Ishikawa (cell line): ENCODE results near the gene ROR1.

Source experiments
- CEBPB ChIP-seq: IDR thresholded peaks from 2 replicates; pipeline ENCODE4 v1.6.1; 2012
- CREB1 ChIP-seq: IDR thresholded peaks from 2 replicates; pipeline ENCODE4 v1.6.1; 2012; ENCODE audit warnings: low read depth
- EGR1 ChIP-seq: IDR thresholded peaks from 2 replicates; pipeline ENCODE4 v1.6.1; 2012
- EP300 ChIP-seq: IDR thresholded peaks from 2 replicates; pipeline ENCODE4 v1.6.1; 2012; ENCODE audit warnings: borderline replicate concordance
- FOXM1 ChIP-seq: IDR thresholded peaks from 2 replicates; pipeline ENCODE4 v1.6.1; 2012; ENCODE audit warnings: low read depth, borderline replicate concordance
- NFIC ChIP-seq: IDR thresholded peaks from 2 replicates; pipeline ENCODE4 v1.6.1; 2012
- RAD21 ChIP-seq: IDR thresholded peaks from 2 replicates; pipeline ENCODE4 v1.6.1; 2012; ENCODE audit warnings: low read depth
- TAF1 ChIP-seq: IDR thresholded peaks from 2 replicates; pipeline ENCODE4 v1.6.1; 2012; ENCODE audit warnings: low read depth, mild to moderate bottlenecking
- TCF12 ChIP-seq: IDR thresholded peaks from 2 replicates; pipeline ENCODE4 v1.6.1; 2012; ENCODE audit warnings: low read depth
- TEAD4 ChIP-seq: IDR thresholded peaks from 2 replicates; pipeline ENCODE4 v1.6.1; 2012
- YY1 ChIP-seq: IDR thresholded peaks from 2 replicates; pipeline ENCODE4 v1.6.1; 2012; ENCODE audit warnings: low read depth
- ZBTB7A ChIP-seq: IDR thresholded peaks from 2 replicates; pipeline ENCODE4 v1.6.1; 2012; ENCODE audit warnings: low read depth
- TF ChIP-seq, protein P1 (sequence below): IDR thresholded peaks from 2 replicates; pipeline ENCODE4 v1.6.1; 2012
- TF ChIP-seq, protein P2 (sequence below): IDR thresholded peaks from 2 replicates; pipeline ENCODE4 v1.6.1; 2012; ENCODE audit warnings: low read depth, mild to moderate bottlenecking
- TF ChIP-seq, protein P3 (sequence below): IDR thresholded peaks from 2 replicates; pipeline ENCODE4 v1.6.1; 2012

Gene ROR1

DNA sequence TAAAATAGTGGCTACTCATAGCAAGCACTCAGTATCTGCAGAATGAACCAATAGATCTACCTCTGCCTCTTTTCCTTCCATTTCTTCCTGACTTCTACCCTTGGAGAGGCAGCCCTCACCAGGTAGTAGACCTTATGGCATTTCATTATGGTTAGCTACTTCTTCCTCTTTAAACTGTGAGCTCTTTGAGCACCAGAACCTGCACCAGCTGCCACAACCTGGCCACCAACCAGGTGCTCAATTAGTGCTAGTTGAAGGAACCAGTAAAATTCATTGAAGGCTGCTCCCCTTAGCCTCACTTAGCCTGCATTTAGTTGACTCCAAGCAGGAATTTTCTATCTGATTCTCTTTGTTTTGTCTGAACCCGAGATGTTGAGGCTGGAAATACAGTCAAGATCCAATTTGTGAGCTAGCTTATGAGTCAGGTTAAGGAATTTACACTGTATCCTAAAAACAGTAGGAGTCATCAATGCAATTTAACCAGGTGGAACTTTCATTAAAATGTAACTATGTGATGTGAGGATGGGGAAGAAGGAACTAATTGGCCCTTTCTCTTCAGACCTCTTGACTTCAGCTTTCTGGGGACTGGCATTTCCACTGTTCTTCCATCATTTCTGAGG, 348.1 kb downstream of the ROR1 start:
- TF ChIP-seq TEAD4 = no peak
- no peak for TF ChIP-seq EGR1
- TF ChIP-seq EP300 = no peak
- no peak for TF ChIP-seq NFIC
- TF ChIP-seq CREB1 = no peak
- no peak for TF ChIP-seq FOXM1
- TF ChIP-seq TCF12 = no peak
- TF ChIP-seq TAF1 = no peak

DNA sequence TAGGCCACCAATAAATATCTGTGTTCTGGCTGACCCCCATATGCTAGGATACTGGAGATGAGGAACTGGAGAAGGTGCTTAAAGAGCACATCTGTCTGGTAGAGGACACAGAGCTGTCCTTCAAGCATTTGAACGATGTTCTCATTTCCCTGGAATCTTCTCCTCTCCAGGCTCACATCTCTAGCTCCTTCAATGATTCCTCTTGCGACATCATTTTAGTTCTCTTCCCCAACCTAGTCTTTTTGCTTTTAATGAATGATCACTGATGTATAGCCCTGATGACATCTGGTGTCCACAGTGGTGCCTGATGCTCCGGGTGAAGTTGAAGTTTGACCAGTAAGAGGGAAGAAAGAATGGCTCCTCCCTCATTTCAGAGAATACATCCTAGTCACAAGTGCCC, 348.8 kb downstream of the ROR1 start:
- TF ChIP-seq TEAD4 = no peak
- TF ChIP-seq EGR1 = no peak
- no peak for TF ChIP-seq TAF1
- TF ChIP-seq, protein P1, sequence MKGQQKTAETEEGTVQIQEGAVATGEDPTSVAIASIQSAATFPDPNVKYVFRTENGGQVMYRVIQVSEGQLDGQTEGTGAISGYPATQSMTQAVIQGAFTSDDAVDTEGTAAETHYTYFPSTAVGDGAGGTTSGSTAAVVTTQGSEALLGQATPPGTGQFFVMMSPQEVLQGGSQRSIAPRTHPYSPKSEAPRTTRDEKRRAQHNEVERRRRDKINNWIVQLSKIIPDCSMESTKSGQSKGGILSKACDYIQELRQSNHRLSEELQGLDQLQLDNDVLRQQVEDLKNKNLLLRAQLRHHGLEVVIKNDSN = no peak
- no peak for TF ChIP-seq ZBTB7A
- no peak for TF ChIP-seq CREB1
- no peak for TF ChIP-seq EP300
- no peak for TF ChIP-seq YY1
- TF ChIP-seq RAD21 = no peak
- TF ChIP-seq, protein P2, sequence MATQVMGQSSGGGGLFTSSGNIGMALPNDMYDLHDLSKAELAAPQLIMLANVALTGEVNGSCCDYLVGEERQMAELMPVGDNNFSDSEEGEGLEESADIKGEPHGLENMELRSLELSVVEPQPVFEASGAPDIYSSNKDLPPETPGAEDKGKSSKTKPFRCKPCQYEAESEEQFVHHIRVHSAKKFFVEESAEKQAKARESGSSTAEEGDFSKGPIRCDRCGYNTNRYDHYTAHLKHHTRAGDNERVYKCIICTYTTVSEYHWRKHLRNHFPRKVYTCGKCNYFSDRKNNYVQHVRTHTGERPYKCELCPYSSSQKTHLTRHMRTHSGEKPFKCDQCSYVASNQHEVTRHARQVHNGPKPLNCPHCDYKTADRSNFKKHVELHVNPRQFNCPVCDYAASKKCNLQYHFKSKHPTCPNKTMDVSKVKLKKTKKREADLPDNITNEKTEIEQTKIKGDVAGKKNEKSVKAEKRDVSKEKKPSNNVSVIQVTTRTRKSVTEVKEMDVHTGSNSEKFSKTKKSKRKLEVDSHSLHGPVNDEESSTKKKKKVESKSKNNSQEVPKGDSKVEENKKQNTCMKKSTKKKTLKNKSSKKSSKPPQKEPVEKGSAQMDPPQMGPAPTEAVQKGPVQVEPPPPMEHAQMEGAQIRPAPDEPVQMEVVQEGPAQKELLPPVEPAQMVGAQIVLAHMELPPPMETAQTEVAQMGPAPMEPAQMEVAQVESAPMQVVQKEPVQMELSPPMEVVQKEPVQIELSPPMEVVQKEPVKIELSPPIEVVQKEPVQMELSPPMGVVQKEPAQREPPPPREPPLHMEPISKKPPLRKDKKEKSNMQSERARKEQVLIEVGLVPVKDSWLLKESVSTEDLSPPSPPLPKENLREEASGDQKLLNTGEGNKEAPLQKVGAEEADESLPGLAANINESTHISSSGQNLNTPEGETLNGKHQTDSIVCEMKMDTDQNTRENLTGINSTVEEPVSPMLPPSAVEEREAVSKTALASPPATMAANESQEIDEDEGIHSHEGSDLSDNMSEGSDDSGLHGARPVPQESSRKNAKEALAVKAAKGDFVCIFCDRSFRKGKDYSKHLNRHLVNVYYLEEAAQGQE = no peak
- TF ChIP-seq CEBPB = no peak
- TF ChIP-seq TCF12 = no peak
- no peak for TF ChIP-seq NFIC
- TF ChIP-seq, protein P3, sequence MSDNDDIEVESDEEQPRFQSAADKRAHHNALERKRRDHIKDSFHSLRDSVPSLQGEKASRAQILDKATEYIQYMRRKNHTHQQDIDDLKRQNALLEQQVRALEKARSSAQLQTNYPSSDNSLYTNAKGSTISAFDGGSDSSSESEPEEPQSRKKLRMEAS = no peak

DNA sequence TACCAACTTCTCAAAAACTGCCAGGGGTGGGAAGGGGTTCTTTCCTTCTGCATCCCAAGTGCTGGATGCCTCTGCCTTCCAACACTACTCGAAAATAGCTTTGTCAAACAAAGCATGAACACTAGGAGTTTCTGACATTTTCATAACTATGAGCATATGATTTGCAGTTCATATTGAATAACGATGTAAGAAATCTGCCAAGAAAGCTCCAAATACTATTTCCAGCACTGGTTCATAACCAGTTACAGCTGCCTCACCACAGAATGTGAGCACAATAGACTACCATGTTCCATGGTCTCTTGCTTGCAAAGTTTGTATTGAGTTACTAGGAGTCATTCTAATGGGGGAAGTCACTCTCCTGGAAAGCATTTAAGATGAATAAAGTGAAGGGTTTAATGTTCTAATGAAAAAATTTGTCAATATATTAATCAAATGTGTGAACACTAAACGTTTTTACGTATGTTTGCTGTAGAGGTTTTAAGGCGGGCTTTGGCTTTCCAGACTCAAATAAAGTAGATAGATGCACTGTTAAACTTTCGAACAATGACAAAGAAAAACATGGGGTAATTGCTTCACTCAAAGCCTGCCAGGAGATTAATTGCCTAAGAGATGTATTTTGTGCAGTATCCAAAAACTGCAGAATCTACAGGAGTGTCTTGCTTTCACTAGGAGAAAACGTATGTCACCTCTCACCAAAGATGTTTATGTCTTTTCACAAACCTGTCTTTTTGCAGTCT, 351.1 kb downstream of the ROR1 start:
- TF ChIP-seq TCF12 (no peak), CEBPB (no peak), CREB1 (no peak), TAF1 (no peak), ZBTB7A (no peak), EGR1 (no peak), FOXM1 (no peak), EP300 (no peak)
- TF ChIP-seq, protein P1 = no peak
- TF ChIP-seq, protein P3 = no peak
- TF ChIP-seq, protein P2 = no peak

DNA sequence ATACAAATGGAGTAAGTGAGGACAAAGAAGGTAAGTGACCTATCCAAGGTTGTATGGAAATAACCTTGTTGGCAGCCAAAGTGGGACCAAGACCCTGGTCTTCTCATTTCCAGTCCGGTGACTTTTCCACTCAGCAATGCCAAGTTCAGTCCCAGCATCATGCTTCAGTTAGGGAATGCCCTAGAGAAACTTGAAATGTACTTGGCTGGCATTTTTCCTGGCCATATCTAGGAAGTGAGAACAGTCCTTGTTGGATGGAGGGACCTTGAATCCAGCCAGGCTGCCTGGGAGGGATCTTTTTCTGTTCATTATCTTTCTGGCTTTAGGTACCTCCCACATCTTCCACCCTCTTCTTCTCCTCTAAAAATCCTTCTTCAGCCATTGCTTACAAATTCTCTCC, 352.8 kb downstream of the ROR1 start:
- TF ChIP-seq, protein P2 = no peak
- TF ChIP-seq TCF12 (no peak), CEBPB (no peak)
